GM12878 (cell line): ENCODE results near the gene RPS6KA3. TPM values are rescaled to one million over a fixed set of nuclear protein-coding genes. Genes with fewer than 3 reads are reported as not detected.

Source experiments
- ATAC-seq: fragments of 200-7000 bp; cut with Tn5 transposase; 3 replicates; pipeline ENCODE4 v1.9.1; 2020; ENCODE audit warnings: mild to moderate bottlenecking, moderate library complexity
- BruUV-seq: library from RNA; stranded (reverse); fragments of 400-500 nt; replicated peaks from 2 replicates; lab custom pipeline; 2021; lab: Mats Ljungman, UMichigan
- CTCF ChIA-PET: fragments of 300-600 bp; sonication (Branson Sonifier 250); formaldehyde crosslinking; extraction: SDS; loops from one replicate; lab custom pipeline; 2021; ENCODE audit warnings: inconsistent platforms; lab: Yijun Ruan, JAX
- POLR2A ChIA-PET: fragments of 350-600 bp; formaldehyde crosslinking; extraction: SDS; loops from one replicate; lab custom pipeline; 2021; ENCODE audit warnings: inconsistent platforms; lab: Charles Lee
- RAD21 ChIA-PET: fragments of 300-600 bp; sonication (Branson Sonifier 250); formaldehyde crosslinking; loops from one replicate; lab custom pipeline; 2023; ENCODE audit warnings: antibody characterized with exemption; ENCODE audit not compliant: unreplicated experiment; lab: Charles Lee
- SMC1A ChIA-PET: fragments of 300-600 bp; sonication (Branson Sonifier 250); formaldehyde crosslinking; loops from one replicate; lab custom pipeline; 2023; ENCODE audit not compliant: unreplicated experiment, uncharacterized antibody; lab: Charles Lee
- DNase-seq: peaks from one replicate; pipeline ENCODE4 v3.0.0-alpha.2; 2011; ENCODE audit warnings: low read depth, low spot score
- FAIRE-seq: peaks from 3 replicates; lab custom pipeline; 2011; peaks lifted over from hg19 to GRCh38; lab: Jason Lieb, UNC
- H2AFZ ChIP-seq: 2 replicates; pipeline ENCODE4 v1.6.0; 2011; ENCODE audit warnings: low read depth, low read length, control low read depth; ENCODE audit not compliant: control insufficient read depth
- H3K27ac ChIP-seq: 2 replicates; pipeline ENCODE4 v1.5.1; 2011; ENCODE audit warnings: control low read depth; ENCODE audit not compliant: control insufficient read depth, insufficient read depth
- H3K27me3 ChIP-seq, 2 experiments: replicated peaks in 1 of 2; 2 replicates each; pipeline versions ENCODE4 v1.6.0 to v1.6.1; 2011; ENCODE audit warnings: low read length in 1 of 2; ENCODE audit not compliant: control insufficient read depth in 2 of 2, insufficient read depth in 2 of 2
- H3K36me3 ChIP-seq, 2 experiments: 2 replicates each; pipeline ENCODE4 v1.5.1; 2011; ENCODE audit warnings: low read length in 1 of 2; ENCODE audit not compliant: control insufficient read depth in 2 of 2, insufficient read depth in 2 of 2
- H3K4me1 ChIP-seq: 2 replicates; pipeline ENCODE4 v1.6.1; 2011; ENCODE audit warnings: mild to moderate bottlenecking, low read length, moderate library complexity, mixed read lengths; ENCODE audit not compliant: control insufficient read depth, insufficient read depth
- H3K4me2 ChIP-seq: 2 replicates; pipeline ENCODE4 v1.6.0; 2011; ENCODE audit warnings: control low read depth; ENCODE audit not compliant: control insufficient read depth, insufficient read depth
- H3K4me3 ChIP-seq: fragments of 200-600 bp; sonication (generic); 2 replicates; pipeline ENCODE4 v1.5.1; 2016
- H3K79me2 ChIP-seq: 2 replicates; pipeline ENCODE4 v1.6.0; 2011; ENCODE audit warnings: low read length; ENCODE audit not compliant: control insufficient read depth, insufficient read depth
- H3K9ac ChIP-seq: 2 replicates; pipeline ENCODE4 v1.8.0; 2011; ENCODE audit warnings: low read length, control low read depth, mixed read lengths; ENCODE audit not compliant: control insufficient read depth, insufficient read depth
- H3K9me3 ChIP-seq: replicated peaks from 3 replicates; pipeline ENCODE4 v1.5.1; 2011; ENCODE audit warnings: mild to moderate bottlenecking, low read length; ENCODE audit not compliant: control insufficient read depth, insufficient read depth
- H4K20me1 ChIP-seq: 2 replicates; pipeline ENCODE4 v1.6.0; 2011; ENCODE audit not compliant: control insufficient read depth, insufficient read depth
- ATF7 ChIP-seq: fragments of 450-650 bp; IDR thresholded peaks from 2 replicates; pipeline ENCODE4 v1.6.1; 2016; ENCODE audit warnings: low read depth, mild to moderate bottlenecking
- FOXK2 ChIP-seq: fragments of 450-650 bp; IDR thresholded peaks from 2 replicates; pipeline ENCODE4 v1.6.1; 2017; ENCODE audit warnings: mild to moderate bottlenecking, moderate library complexity
- IKZF2 ChIP-seq, 2 experiments: fragments of 450-650 bp; IDR thresholded peaks; 2 replicates each; pipeline ENCODE4 v1.6.1; 2017; ENCODE audit warnings: mild to moderate bottlenecking in 2 of 2, moderate library complexity in 2 of 2
- MTA2 ChIP-seq: fragments of 450-650 bp; IDR thresholded peaks from 2 replicates; pipeline ENCODE4 v1.6.1; 2016; ENCODE audit warnings: low read depth, mild to moderate bottlenecking, moderate library complexity
- NR2F1 ChIP-seq: fragments of 450-650 bp; conservative IDR thresholded peaks from 2 replicates; pipeline ENCODE4 v1.6.1; 2017; ENCODE audit warnings: mild to moderate bottlenecking
- POU2F2 ChIP-seq: IDR thresholded peaks from 3 replicates; pipeline ENCODE4 v1.6.1; 2011; ENCODE audit warnings: low read depth, mild to moderate bottlenecking, low read length, borderline replicate concordance
- RAD51 ChIP-seq: fragments of 450-650 bp; IDR thresholded peaks from 2 replicates; pipeline ENCODE4 v1.6.1; 2016; ENCODE audit warnings: moderate library complexity, mild to moderate bottlenecking, inconsistent platforms
- YY1 ChIP-seq: IDR thresholded peaks from 2 replicates; pipeline ENCODE4 v1.6.1; 2011; ENCODE audit warnings: low read depth, mild to moderate bottlenecking, low read length
- ZZZ3 ChIP-seq: IDR thresholded peaks from 2 replicates; pipeline ENCODE4 v1.6.1; 2011; ENCODE audit warnings: low read depth; ENCODE audit not compliant: control insufficient read depth, insufficient read length
- whole genome bisulfite sequencing: methylation state at CpG from one replicate; pipeline ENCODE4 v1.1.6; 2016; ENCODE audit warnings: low lambda C conversion rate; ENCODE audit not compliant: insufficient replicate concordance, insufficient coverage; ENCODE audit errors: missing lambda C conversion rate; 5-methylcytosine and 5-hydroxymethylcytosine counted together
- in situ Hi-C: fragments of 300-500 bp; cut with MboI; formaldehyde crosslinking; loops from 9 replicates; pipeline ENCODE4 v1.14.3; 2018; ENCODE audit warnings: mixed read lengths
- intact Hi-C: fragments of 100-400 bp; cut with micrococcal nuclease; formaldehyde crosslinking; loops from one replicate; pipeline ENCODE4 v1.14.2; 2022; ENCODE audit not compliant: unreplicated experiment
- polyA plus RNA-seq, 11 experiments: library from polyadenylated mRNA; depleted of rRNA in 4 of 11; unstranded in 6 of 11; stranded (reverse) in 5 of 11; fragments of >200 nt; fragmentation: Nextera tagmentation in 4 of 11; fragmentation: Illumina TruSeq in 1 of 11; extraction: Ambion mirVana in 4 of 11; extraction: Trizol in 1 of 11; gene quantifications; 1 replicate in 1 of 11; 2 replicates in 10 of 11; pipeline versions ENCODE4 v1.2.1 to v1.2.3, GENCODE V29; 2011 to 2016; ENCODE audit warnings: inconsistent platforms in 2 of 11, missing spikeins in 2 of 11, low read depth in 1 of 11
- total RNA-seq, 4 experiments: library from RNA; depleted of rRNA in 3 of 4; stranded (reverse); fragments of >200 nt in 3 of 4; fragmentation: Illumina TruSeq in 1 of 4; extraction: Trizol in 1 of 4; gene quantifications; 2 replicates each; pipeline versions ENCODE4 v1.2.1 to v1.2.3, GENCODE V29; 2013 to 2021
- TF ChIP-seq, protein P1 (sequence below): IDR thresholded peaks from 2 replicates; pipeline ENCODE4 v1.6.1; 2011; ENCODE audit warnings: low read depth, low read length, improper control_type of control experiment, borderline replicate concordance
- TF ChIP-seq, protein P2 (sequence below): IDR thresholded peaks from 2 replicates; pipeline ENCODE4 v1.6.1; 2011; ENCODE audit warnings: low read depth, mild to moderate bottlenecking, low read length, moderate library complexity, borderline replicate concordance; ENCODE audit errors: extremely low read depth
- TF ChIP-seq, protein P3 (sequence below): fragments of 450-650 bp; IDR thresholded peaks from 2 replicates; pipeline ENCODE4 v1.6.1; 2018; ENCODE audit warnings: borderline replicate concordance, mild to moderate bottlenecking; ENCODE audit not compliant: partially characterized antibody

The RPS6KA3 gene
- total and polyA plus RNA-seq, 10 of the 15 experiments (the other 5 are each of a cell fraction or from before 2014, with no cell fraction given) = 2.8 to 35.6 (median 15.8) TPM

DNA sequence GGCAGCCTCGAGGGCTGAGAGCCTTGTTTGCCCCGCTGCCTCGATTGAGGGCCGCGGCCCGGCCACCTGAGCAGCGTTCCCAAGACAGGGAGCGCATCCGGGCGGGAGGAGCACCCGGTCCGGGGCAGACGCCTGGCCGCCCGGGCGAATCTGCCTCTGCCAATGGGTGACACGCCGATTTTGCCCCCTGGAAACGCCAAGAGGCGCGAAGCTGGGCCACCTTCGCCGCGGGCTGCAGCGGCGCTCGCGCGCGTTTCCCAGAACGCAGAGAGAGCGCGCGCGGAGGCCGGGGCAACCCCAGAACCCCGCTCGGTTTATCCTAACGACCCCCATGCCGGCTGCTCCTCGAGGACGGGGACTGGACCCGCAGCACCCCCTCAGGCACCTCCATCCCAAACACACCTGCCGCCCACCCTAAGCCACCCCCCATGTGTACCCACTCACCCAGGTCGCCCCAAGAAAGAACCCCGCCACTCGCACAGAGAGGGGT lies 150.6 kb downstream of the RPS6KA3 start:
- BruUV-seq = no TSS peak
- RAD21 ChIA-PET = no interaction called here
- H3K4me3 ChIP-seq = no peak overlapping the region
- no peak for DNase-seq
- intact Hi-C loops (no loop called here), in situ Hi-C loops (no loop called here)
- no peak overlapping the region for H2AFZ ChIP-seq
- no peak overlapping the region for H3K9ac ChIP-seq
- H3K27me3 ChIP-seq = no peaks in the 10 kb centered on the region; a peak in 1 of 4 replicates
- H3K79me2 ChIP-seq = no peaks in the 10 kb centered on the region
- no peak for ATAC-seq
- H4K20me1 ChIP-seq = no peaks in the 10 kb centered on the region
- no peak overlapping the region for H3K4me2 ChIP-seq
- SMC1A ChIA-PET = no interaction called here
- FAIRE-seq = no peak
- H3K36me3 ChIP-seq = no peaks in the 10 kb centered on the region
- no peaks in the 10 kb centered on the region for H3K4me1 ChIP-seq
- WGBS = 64% methylated on average over 38 of the region's 47 CpGs
- H3K27ac ChIP-seq = no peak overlapping the region
- CTCF ChIA-PET = no interaction called here
- H3K9me3 ChIP-seq = no peaks in the 10 kb centered on the region; the same call in 2 of the 3 replicates
- TF ChIP-seq ATF7 = no peak
- no peak for TF ChIP-seq YY1
- POLR2A ChIA-PET = interaction anchor here (0.6 kb wide), 1 partner anchor 197 kb away, joined by 8 read pairs; no protein-coding TSS in a partner anchor

DNA sequence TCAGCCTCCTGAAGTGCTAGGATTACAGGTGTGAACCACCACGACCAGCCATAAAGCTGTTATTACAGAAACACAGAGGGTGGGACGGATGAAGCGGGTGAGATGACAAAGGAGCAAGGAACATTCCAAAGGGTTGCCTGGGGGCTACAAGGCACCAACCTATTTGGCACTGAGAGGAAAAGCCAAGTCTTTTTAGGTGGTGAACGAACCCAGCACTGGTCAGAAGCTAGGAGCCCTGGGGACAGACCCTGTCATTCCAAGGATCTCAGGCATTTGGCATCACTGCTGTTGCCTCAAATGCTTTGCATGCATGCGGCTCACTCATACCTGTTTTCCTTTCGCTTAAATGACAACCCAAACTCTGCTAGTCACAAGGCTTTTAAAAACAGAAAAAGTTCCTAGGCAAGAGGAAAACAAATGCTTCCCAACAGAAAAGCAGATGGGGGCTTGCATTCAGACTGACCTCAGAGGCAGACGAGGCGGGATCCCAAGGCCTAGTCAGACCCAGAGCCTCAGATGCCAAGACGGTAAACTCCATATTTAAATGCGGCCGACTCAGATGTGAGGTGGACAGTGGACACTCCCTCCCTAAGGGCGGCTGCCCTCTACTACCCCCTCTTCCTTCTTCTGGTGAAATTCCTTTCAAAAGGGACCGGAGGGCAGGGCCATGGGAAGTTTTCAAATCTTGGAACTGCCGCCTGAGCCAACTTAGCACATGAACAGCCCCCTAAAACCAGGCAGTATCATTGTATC lies 154.5 kb downstream of the RPS6KA3 start:
- 51% methylated on average over 14 of the region's 14 CpGs for WGBS
- SMC1A ChIA-PET = no interaction called here
- no peaks in the 10 kb centered on the region; a peak in 1 of 4 replicates for H3K27me3 ChIP-seq
- no peaks in the 10 kb centered on the region; the same call in 2 of the 3 replicates for H3K9me3 ChIP-seq
- RAD21 ChIA-PET = no interaction called here
- no peaks in the 10 kb centered on the region for H3K36me3 ChIP-seq
- FAIRE-seq = no peak
- POLR2A ChIA-PET = no interaction called here
- DNase-seq = no peak
- no peak overlapping the region for H3K27ac ChIP-seq
- no peaks in the 10 kb centered on the region for H3K79me2 ChIP-seq
- H3K4me1 ChIP-seq = no peaks in the 10 kb centered on the region
- H3K9ac ChIP-seq = no peak overlapping the region
- no peak overlapping the region for H3K4me3 ChIP-seq
- intact Hi-C loops = no loop called here
- no peak overlapping the region for H2AFZ ChIP-seq
- in situ Hi-C loops = no loop called here
- H3K4me2 ChIP-seq = no peak overlapping the region
- BruUV-seq = no TSS peak
- CTCF ChIA-PET = no interaction called here
- no peak for ATAC-seq
- no peaks in the 10 kb centered on the region for H4K20me1 ChIP-seq
- TF ChIP-seq, protein P1, sequence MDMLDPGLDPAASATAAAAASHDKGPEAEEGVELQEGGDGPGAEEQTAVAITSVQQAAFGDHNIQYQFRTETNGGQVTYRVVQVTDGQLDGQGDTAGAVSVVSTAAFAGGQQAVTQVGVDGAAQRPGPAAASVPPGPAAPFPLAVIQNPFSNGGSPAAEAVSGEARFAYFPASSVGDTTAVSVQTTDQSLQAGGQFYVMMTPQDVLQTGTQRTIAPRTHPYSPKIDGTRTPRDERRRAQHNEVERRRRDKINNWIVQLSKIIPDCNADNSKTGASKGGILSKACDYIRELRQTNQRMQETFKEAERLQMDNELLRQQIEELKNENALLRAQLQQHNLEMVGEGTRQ = no peak
- TF ChIP-seq POU2F2 (no peak), ZZZ3 (no peak), FOXK2 (no peak), IKZF2 (IDR thresholded peaks at IDR 0.05) (no peak), MTA2 (no peak), NR2F1 (no peak), RAD51 (no peak)
- TF ChIP-seq, protein P2, sequence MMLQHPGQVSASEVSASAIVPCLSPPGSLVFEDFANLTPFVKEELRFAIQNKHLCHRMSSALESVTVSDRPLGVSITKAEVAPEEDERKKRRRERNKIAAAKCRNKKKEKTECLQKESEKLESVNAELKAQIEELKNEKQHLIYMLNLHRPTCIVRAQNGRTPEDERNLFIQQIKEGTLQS = no peak
- TF ChIP-seq, protein P3, sequence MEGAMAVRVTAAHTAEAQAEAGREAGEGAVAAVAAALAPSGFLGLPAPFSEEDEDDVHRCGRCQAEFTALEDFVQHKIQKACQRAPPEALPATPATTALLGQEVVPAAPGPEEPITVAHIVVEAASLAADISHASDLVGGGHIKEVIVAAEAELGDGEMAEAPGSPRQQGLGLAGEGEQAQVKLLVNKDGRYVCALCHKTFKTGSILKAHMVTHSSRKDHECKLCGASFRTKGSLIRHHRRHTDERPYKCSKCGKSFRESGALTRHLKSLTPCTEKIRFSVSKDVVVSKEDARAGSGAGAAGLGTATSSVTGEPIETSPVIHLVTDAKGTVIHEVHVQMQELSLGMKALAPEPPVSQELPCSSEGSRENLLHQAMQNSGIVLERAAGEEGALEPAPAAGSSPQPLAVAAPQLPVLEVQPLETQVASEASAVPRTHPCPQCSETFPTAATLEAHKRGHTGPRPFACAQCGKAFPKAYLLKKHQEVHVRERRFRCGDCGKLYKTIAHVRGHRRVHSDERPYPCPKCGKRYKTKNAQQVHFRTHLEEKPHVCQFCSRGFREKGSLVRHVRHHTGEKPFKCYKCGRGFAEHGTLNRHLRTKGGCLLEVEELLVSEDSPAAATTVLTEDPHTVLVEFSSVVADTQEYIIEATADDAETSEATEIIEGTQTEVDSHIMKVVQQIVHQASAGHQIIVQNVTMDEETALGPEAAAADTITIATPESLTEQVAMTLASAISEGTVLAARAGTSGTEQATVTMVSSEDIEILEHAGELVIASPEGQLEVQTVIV = no peak
